ENCODE data around the gene CLSTN2.
A peak's percentile ranks its signal among the peaks of the same experiment; 100 is the strongest.

CLSTN2 gene

GRCh38 chr3:140387244-140387643 lies 452.3 kb downstream of the CLSTN2 start:
- in situ Hi-C loops (cut with MboI; ENCODE audit: low sequenced_read_pairs), result no loop called here
- Histone ChIP-seq H3K4me1 (0 out of 2 replicates have a peak, but pooled peaks cover 3% of the 10 kb centered on the region), H3K9me3 (no peaks in the 10 kb centered on the region), H3K36me3 (replicated peaks) (no peaks in the 10 kb centered on the region), H3K4me3 (no peak overlapping the region), H3K27me3 (ENCODE audit: low read depth) (no peaks in the 10 kb centered on the region)
- DNase-seq (ENCODE audit: low spot score in 2 of 2), result no peak

DNA sequence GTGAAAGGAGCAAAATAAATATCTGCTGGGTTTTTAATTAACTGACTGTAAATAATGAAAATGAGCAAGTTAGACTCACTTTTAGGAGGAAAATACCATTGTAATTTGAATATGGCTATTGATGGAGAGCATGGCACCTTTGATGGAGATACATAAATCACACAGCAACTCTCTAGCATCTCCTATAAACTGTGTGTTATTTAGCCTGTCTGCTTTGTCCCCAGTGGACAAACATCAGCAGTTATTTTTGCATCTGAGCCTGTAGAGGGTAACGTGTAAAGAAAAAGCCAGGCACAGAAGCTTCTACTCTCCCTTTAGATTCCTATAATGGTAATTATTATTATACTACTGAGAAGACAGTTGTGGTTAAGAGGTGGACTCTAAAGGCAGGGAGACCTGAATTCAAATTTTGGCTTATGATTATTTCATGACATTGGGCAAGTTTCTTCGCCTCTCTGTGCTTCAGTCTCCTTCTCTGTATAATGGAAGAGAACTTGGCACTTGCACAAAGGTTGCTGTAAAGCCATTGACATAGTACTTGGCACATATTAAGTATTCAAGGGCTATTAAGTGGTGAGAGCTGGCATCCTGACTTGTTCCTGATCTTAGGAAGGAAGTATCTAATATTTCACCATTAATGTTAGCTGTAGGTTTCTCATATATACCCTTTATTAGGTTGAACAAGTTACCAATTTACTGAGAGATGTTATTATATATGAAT lies 453.4 kb downstream of the CLSTN2 start:
- in situ Hi-C loops (cut with MboI; ENCODE audit: low sequenced_read_pairs), result no loop called here

GRCh38 chr3:140391061-140391460 lies 456.1 kb downstream of the CLSTN2 start:
- H3K4me1 ChIP-seq, result peaks cover 20% of the 10 kb centered on the region
- no peaks in the 10 kb centered on the region for H3K27me3 ChIP-seq (ENCODE audit: low read depth)
- in situ Hi-C loops (cut with MboI; ENCODE audit: low sequenced_read_pairs), result no loop called here
- DNase-seq (ENCODE audit: low spot score in 2 of 2), result no peak
- H3K4me3 ChIP-seq, result no peak overlapping the region
- no peaks in the 10 kb centered on the region for H3K36me3 ChIP-seq (replicated peaks)
- no peaks in the 10 kb centered on the region for H3K9me3 ChIP-seq

More for the DNA sequence above, 453.4 kb downstream of the CLSTN2 start:
- H3K4me1 ChIP-seq, result no peaks in the 10 kb centered on the region
- no peaks in the 10 kb centered on the region for H3K9me3 ChIP-seq
- no peak overlapping the region for H3K4me3 ChIP-seq
- no peaks in the 10 kb centered on the region for H3K36me3 ChIP-seq (replicated peaks)
- H3K27me3 ChIP-seq (ENCODE audit: low read depth), result no peaks in the 10 kb centered on the region
- no peak for DNase-seq (ENCODE audit: low spot score in 2 of 2)

DNA sequence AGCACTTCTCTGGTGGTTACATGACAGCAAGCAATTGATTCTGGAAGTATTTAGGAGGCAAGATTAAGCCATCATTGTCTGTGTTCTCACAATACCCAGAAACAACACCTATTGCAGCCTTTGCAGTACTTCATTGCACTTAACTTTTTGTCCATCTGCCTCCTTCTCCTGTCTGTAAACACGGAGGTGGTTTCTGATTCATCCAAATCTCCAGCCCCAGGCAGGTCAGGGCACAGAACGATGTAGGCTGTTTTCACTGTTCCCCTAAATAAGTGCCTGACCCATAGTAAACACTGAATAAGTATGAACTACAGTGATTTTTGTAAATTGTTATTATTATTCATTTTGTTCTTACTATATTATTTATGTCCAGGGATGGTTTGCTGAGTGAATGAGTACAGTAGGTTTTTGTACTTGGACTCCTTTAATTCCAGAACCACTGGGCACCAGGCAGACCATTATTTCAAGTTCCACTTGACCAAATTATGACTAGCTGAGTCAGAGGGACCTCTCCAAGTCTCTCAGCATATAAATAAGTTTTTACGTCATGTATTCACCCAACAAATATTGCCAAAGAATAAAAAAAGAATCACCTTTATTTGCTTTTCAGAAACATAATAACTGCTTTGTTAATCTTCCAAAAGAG lies 459.6 kb downstream of the CLSTN2 start:
- H3K36me3 ChIP-seq (replicated peaks), result no peaks in the 10 kb centered on the region
- H3K4me3 ChIP-seq, result no peak overlapping the region
- H3K4me1 ChIP-seq, result peaks cover 20% of the 10 kb centered on the region
- no peaks in the 10 kb centered on the region for H3K9me3 ChIP-seq
- in situ Hi-C loops (cut with MboI; ENCODE audit: low sequenced_read_pairs), result no loop called here
- H3K27me3 ChIP-seq (ENCODE audit: low read depth), result no peaks in the 10 kb centered on the region
- peak in 1 of 2 experiments; percentile 57 for DNase-seq (ENCODE audit: low spot score in 2 of 2)

DNA sequence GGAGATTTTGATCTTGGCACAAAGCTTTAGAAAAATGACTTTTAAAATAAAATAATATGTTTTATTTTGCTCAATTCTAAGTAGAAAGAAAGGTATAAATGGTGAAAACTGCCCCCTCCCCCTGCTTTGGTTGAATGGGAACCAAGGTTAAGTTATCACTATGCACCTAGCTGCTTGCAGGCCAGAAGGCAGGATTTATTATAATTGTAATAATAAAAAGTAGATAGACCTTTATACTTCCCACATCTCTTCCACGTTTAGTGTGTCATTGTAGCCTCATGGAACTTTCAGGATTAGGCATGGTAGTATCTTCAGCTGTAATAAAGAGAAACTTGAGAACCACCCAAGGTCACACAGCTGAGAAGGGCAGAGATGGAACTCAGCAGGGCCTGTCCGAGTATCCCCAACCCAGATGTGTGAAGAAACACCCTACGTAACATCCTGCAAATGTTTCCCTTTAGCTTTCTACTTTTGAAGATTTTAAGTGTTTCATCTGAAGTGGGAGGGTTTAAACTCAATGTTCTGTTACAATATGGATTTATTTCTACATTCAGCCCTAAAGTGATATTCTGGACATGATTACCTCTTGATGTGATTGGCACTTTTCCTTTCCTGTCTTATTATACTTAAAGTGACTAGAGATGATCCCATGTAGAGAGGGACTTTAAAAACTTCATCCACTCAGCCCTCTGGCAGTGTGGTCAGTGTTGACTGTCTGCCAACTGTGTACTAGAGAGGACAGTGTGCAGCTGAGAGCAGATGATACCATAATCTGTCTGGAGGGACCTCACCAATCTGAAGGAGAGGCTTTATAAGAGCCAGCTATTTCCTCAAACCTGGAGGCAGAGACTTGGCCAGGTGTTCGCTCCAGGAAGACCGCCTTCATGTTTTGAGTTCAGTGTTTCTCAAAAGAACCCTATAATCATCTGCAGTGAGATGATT lies 460.4 kb downstream of the CLSTN2 start:
- Histone ChIP-seq H3K4me3 (no peak overlapping the region), H3K4me1 (peaks cover 20% of the 10 kb centered on the region), H3K9me3 (no peaks in the 10 kb centered on the region), H3K27me3 (ENCODE audit: low read depth) (no peaks in the 10 kb centered on the region), H3K36me3 (replicated peaks) (no peaks in the 10 kb centered on the region)
- peak; percentile 27 to 31 for DNase-seq (ENCODE audit: low spot score in 2 of 2)
- in situ Hi-C loops (cut with MboI; ENCODE audit: low sequenced_read_pairs), result no loop called here

DNA sequence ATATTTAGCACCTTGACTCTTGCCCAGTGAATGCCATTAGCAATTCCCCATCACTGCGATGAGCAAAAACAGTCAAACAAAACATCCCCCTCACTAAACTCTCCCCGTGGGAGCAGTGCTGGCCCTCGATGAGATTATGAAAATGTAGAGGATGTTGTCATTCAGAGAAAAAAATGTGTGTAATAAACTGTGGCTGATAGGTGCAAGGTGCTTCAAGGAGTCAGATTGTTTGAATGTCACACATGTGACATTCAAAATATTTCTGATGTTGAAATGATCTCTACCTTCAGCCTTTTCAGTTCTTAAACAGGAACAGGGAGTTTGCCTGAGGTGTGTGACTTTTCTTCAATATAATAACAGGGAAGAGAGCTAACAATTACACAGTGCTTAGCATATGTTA lies 461.1 kb downstream of the CLSTN2 start:
- DNase-seq (ENCODE audit: low spot score in 2 of 2), result no peak
- H3K4me3 ChIP-seq, result no peak overlapping the region
- H3K4me1 ChIP-seq, result peaks cover 20% of the 10 kb centered on the region
- no peaks in the 10 kb centered on the region for H3K27me3 ChIP-seq (ENCODE audit: low read depth)
- in situ Hi-C loops (cut with MboI; ENCODE audit: low sequenced_read_pairs), result no loop called here
- H3K9me3 ChIP-seq, result no peaks in the 10 kb centered on the region
- no peaks in the 10 kb centered on the region for H3K36me3 ChIP-seq (replicated peaks)

- no peaks in the 10 kb centered on the region for H3K36me3 ChIP-seq (replicated peaks)
- H3K9me3 ChIP-seq, result no peaks in the 10 kb centered on the region
- no peaks in the 10 kb centered on the region for H3K27me3 ChIP-seq (ENCODE audit: low read depth)
- peaks cover 20% of the 10 kb centered on the region for H3K4me1 ChIP-seq
- no peak for DNase-seq (ENCODE audit: low spot score in 2 of 2)
- in situ Hi-C loops (cut with MboI; ENCODE audit: low sequenced_read_pairs), result no loop called here
- no peak overlapping the region for H3K4me3 ChIP-seq
Observed at GRCh38 chr3:140397847-140398246, 462.9 kb downstream of the CLSTN2 start.

GRCh38 chr3:140398387-140398786 lies 463.4 kb downstream of the CLSTN2 start:
- H3K4me1 ChIP-seq, result peaks cover 20% of the 10 kb centered on the region
- DNase-seq (ENCODE audit: low spot score in 2 of 2), result no peak
- H3K4me3 ChIP-seq, result no peak overlapping the region
- in situ Hi-C loops (cut with MboI; ENCODE audit: low sequenced_read_pairs), result no loop called here
- H3K9me3 ChIP-seq, result no peaks in the 10 kb centered on the region
- H3K36me3 ChIP-seq (replicated peaks), result no peaks in the 10 kb centered on the region
- H3K27me3 ChIP-seq (ENCODE audit: low read depth), result no peaks in the 10 kb centered on the region

DNA sequence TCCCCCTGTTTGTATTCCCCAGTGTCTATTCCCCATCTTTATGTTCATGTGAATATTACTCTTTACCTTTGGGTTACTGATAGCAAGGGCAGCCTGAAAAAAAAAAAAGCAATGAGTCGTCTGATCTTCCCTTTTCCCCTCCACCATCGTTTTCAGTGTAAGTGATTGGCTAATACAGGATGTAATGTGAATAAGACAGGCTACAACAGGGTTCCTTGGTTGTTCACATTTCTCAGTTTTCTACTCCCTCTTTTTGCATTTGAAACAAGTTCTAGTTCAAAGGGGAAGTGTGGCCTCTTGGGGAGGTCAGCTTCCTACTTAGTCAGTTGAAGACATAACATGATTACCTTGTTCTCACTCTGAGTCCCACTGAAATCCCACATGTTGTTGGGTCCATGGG lies 464.9 kb downstream of the CLSTN2 start:
- Histone ChIP-seq H3K9me3 (no peaks in the 10 kb centered on the region), H3K27me3 (ENCODE audit: low read depth) (no peaks in the 10 kb centered on the region), H3K36me3 (replicated peaks) (no peaks in the 10 kb centered on the region), H3K4me3 (no peak overlapping the region), H3K4me1 (peaks cover 9% of the 10 kb centered on the region)
- no peak for DNase-seq (ENCODE audit: low spot score in 2 of 2)
- in situ Hi-C loops (cut with MboI; ENCODE audit: low sequenced_read_pairs), result no loop called here

GRCh38 chr3:140403079-140403478 lies 468.1 kb downstream of the CLSTN2 start:
- Histone ChIP-seq H3K36me3 (replicated peaks) (no peaks in the 10 kb centered on the region), H3K4me1 (no peaks in the 10 kb centered on the region), H3K9me3 (no peaks in the 10 kb centered on the region), H3K27me3 (ENCODE audit: low read depth) (no peaks in the 10 kb centered on the region), H3K4me3 (no peak overlapping the region)
- in situ Hi-C loops (cut with MboI; ENCODE audit: low sequenced_read_pairs), result no loop called here
- no peak for DNase-seq (ENCODE audit: low spot score in 2 of 2)

DNA sequence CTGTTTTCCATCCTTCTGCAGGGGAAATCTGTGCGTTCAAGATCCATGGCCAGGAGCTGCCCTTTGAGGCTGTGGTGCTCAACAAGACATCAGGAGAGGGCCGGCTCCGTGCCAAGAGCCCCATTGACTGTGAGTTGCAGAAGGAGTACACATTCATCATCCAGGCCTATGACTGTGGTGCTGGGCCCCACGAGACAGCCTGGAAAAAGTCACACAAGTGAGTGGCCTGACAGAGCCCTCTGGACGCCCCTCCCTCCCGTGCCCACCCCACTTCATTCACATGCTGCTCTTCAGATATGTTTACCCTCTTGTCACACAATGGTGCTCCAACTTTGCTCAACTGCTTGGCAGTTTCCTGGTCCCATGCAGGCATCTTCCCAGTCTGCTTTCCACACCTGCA lies 468.6 kb downstream of the CLSTN2 start:
- H3K36me3 ChIP-seq (replicated peaks), result no peaks in the 10 kb centered on the region
- H3K27me3 ChIP-seq (ENCODE audit: low read depth), result no peaks in the 10 kb centered on the region
- H3K4me1 ChIP-seq, result no peaks in the 10 kb centered on the region
- no peaks in the 10 kb centered on the region for H3K9me3 ChIP-seq
- no peak for DNase-seq (ENCODE audit: low spot score in 2 of 2)
- H3K4me3 ChIP-seq, result no peak overlapping the region
- in situ Hi-C loops (cut with MboI; ENCODE audit: low sequenced_read_pairs), result no loop called here

DNA sequence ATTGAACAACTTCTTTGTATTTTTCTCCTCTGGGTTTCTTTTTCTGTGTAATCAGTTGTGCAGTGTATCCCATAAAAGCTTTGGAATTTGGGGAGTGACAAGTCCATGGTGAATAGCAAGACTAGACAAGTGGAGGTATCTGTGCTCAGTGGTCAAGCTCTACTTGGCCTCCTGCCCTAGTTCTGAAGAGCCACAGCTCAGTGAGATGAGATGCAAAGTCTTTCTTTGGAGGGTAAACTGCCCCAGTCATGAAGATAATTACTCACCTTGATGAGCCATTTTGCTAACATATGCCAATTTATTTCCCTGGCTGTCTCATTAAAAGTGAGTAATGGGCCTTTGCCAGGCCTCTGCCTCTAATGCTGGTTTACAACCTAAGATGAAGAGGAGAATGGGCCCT lies 471.7 kb downstream of the CLSTN2 start:
- no peaks in the 10 kb centered on the region for H3K9me3 ChIP-seq
- in situ Hi-C loops (cut with MboI; ENCODE audit: low sequenced_read_pairs), result no loop called here
- no peak for DNase-seq (ENCODE audit: low spot score in 2 of 2)
- no peaks in the 10 kb centered on the region for H3K4me1 ChIP-seq
- no peak overlapping the region for H3K4me3 ChIP-seq
- no peaks in the 10 kb centered on the region for H3K27me3 ChIP-seq (ENCODE audit: low read depth)
- H3K36me3 ChIP-seq (replicated peaks), result no peaks in the 10 kb centered on the region

DNA sequence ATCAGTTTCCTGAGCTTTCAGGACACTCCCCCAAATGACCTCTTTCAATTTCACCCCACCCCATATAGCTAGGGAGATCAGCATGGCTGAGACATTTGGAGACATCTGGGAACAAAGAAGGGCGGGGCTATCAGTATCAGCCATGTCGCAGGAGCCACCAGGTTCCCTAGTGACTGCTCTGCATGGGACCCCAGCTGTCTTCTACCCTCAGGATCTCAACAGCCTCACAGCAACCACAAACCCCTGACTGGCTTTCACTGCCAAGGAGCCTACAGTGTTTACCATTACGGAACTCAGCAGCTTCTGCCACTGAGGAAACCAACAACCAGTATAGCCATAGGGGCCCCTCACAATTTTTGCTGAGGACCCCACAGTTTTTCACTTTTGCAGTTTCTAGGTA lies 473.3 kb downstream of the CLSTN2 start:
- H3K4me1 ChIP-seq, result no peaks in the 10 kb centered on the region
- H3K9me3 ChIP-seq, result no peaks in the 10 kb centered on the region
- no peaks in the 10 kb centered on the region for H3K36me3 ChIP-seq (replicated peaks)
- H3K4me3 ChIP-seq, result no peak overlapping the region
- DNase-seq (ENCODE audit: low spot score in 2 of 2), result no peak
- in situ Hi-C loops (cut with MboI; ENCODE audit: low sequenced_read_pairs), result no loop called here
- H3K27me3 ChIP-seq (ENCODE audit: low read depth), result no peaks in the 10 kb centered on the region

DNA sequence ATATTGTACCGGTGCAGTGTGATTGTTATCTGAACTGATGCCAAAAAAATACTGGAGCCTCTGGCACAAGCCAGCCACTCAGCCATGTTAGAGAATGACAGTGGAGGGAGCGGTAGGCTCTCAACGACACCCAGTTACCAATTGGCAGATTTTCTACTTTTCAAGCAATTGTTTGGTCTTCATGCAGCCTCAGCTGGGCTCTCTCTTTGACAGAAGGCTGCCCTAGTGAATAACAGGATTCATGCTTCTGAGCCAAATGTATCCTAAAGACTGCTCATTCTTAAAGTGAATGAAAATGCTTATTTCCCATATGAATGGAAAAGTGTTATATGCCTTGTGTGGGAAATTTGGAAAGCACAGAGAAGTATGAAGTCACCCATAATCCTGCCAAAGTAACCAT lies 481.7 kb downstream of the CLSTN2 start:
- peak; percentile 25 to 67 for DNase-seq (ENCODE audit: low spot score in 2 of 2)
- Histone ChIP-seq H3K4me1 (peaks cover 7% of the 10 kb centered on the region), H3K4me3 (no peak overlapping the region), H3K36me3 (replicated peaks) (no peaks in the 10 kb centered on the region), H3K27me3 (ENCODE audit: low read depth) (no peaks in the 10 kb centered on the region), H3K9me3 (no peaks in the 10 kb centered on the region)
- in situ Hi-C loops (cut with MboI; ENCODE audit: low sequenced_read_pairs), result no loop called here
